Eye (tissue), 1 donor: ENCODE results near the gene C19orf38.
A peak's percentile ranks its signal among the peaks of the same experiment; 100 is the strongest.
"Not testable (repeated sequence)": the region's sequence is repeated elsewhere in the genome, so short reads cannot be mapped to it uniquely, and the experiment has no call there.

Source experiments
- DNase-seq: peaks from one replicate; pipeline ENCODE4 v3.0.0-alpha.2; 2015

Gene C19orf38

DNA sequence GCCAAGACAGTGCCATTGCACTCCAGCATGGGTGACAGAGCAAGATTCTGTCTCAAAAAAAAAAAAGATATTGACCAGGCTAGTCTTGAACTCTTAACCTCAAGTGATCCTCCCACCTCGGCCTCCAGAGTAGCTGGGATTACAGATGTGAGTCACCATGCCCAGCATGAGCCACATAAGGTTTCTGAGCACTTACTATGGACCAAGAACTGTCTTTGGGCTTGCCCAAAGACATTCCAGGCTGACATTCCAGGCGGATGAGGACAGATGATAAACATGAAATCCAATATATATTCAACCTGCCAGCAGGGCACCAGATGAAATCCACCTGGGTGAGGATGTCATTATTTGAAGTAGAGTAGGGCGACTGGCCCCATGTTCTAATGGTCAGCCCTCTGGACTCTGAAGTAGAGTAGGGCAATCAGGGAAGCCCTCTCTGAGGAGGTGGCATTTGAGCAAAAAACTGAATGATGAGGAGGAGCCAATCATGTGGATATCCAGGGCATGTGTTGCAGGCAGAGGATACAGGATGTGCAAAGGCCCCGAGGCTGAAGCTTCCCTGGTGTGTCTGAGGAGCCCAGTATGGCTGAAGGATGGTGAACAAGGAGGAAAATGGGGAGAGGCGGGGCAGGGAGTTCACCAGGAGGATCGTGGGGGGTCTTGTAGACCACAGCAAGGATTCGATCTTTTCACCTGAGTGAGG is 4.0 kb downstream of the C19orf38 start:
- no peak for DNase-seq

DNA sequence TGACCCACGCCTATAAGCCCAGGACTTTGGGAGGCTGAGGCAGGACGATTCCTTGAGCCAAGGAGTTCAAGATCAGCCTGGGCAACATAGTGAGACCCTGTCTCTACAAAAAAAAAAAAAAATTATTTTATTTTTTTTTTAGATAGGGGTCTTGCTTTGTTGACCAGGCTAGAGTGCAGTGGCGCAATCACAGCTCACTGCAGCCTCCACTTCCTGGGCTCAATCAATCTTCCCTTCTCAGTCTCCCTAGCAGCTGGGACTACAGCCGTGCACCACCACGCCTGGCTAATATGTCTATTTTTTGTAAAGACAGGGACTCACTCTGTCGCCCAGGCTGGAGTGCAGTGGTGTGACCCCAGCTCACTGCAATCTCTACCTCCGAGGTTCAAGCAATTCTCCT is 4.7 kb downstream of the C19orf38 start:
- DNase-seq: no peak

DNA sequence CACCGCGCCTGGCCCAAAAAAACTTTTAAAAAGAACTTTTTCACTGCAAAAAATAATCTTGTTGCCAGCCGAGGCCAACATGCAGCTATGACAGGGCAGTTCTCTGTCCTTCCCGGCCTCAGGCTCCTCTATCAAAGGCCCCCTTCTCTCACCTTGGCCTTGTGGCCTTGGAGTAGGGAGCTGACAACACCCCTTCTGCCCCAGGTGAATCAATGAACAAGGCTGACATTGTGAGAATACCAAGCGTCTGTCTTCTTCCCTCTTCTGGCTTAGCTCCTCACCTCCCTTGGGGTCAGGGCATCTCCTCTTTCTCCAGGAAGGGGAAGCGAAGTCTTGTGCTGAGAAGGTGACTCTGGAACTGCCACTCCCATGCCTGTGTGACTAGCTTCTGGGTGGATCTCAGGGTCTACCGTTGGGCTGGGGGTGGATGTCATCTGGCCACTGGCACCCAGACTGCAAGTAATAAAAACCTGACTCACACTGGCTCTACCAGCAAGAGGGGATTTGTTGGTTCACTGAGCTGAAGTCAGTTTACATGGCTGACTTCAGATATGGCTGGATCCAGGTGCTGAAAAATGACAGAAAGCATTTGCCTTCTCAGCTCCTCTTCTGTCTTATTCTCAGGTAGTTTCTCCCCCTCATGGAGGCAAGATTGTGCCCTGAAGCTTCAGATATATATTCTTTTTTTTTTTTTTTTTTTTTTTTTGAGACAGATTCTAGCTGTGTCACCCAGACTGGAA is 6.3 kb downstream of the C19orf38 start:
- no peak for DNase-seq

DNA sequence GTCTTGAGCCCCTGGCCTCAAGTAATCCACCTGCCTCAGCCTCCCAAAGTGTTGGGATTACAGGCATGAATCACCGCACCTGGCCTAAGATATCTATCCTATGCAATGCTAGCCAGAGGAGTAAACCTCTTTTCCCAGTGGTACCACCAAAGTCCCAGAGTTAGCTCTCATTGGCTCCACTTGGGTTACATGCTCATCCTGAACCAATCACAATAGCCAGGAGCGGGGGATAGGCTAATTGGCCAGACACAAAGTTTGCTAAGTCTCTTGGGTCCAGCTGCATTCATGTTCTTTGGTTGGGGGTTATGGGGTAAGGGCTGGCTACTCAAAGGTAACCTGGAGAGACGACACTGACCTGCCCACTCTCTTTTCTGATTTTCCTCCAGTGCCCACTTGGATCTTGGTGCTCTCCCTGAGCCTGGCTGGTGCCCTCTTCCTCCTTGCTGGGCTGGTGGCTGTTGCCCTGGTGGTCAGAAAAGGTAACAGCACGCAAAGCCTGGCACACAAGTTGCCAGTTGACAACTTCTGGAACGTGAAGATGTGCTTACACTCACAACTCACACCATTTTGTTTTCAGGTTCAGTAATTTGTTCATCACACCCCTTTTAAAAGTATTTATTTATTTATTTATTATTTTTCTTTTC is 7.8 kb downstream of the C19orf38 start:
- no peak for DNase-seq

DNA sequence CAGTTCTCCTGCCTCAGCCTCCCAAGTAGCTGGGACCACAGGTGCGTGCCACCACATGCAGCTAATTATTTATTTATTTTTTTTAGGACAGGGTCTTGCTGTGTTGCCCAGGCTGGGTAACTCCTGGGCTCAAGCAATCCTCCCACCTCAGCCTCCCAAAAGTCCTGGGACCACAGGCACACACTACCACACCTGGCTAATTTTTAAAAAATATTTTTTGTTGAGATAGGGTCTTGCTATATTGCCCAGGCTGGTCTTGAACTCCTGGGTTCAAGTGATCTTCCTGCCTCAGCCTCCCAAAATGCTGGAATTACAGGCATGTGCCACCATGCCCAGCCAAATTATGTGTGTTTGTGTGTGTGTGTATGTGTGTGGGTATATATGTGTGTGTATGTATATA is 8.7 kb downstream of the C19orf38 start:
- DNase-seq: not testable (repeated sequence)

DNA sequence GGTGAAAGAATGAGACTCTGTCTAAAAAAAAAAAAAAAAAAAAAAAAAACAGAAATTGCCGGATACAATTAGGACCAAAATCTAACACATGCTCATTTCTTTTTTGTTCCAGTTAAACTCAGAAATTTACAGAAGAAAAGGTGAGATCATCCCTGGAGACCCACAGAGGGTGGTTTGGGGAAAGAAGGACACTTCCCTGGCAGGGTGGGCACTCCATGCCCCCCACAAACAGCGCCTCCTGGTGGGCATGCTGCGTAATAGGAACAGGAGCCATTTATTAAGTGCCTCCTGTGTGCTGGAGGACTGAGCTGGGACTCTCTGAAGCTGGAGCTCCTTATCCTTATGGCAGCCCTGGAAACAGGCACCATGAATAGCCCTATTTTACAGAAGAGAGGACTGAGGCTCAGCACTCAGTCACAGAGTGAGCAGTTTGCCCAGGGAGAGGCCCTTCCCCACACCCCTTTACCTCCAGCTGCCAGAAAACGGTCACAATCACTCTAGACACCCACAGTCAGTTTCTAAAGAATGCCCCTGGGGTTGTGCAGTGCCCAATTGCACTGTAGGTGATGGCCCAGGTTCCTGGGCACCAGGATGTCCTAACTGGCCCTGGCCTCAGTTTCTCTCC is 10.1 kb downstream of the C19orf38 start:
- peak; percentile 36 for DNase-seq

DNA sequence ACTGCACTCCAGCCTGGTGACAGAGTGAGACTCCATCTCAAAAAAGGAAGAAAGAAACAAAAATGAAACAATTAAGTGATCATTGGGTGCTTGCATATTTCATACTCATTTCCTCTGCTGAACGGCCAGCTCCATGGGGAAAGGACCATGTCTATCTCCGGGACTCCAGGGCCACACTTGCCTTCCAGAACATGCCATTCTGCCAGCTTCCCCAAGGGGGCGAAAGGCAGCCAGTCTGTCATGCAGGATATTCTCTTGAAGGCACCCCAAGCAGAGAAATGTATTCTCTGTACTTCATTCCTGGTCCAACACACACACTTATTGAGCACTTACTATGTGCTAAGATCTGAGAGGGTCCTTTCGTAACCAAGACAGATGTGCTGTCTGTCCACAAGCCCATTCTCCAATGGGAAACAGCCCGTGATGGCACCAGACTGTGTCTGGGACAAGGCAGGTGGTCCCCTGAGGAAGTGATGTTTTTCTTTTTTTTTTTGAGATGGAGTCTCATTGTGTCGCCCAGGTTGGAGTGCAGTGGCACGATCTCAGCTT is 13.0 kb downstream of the C19orf38 start:
- DNase-seq: no peak

DNA sequence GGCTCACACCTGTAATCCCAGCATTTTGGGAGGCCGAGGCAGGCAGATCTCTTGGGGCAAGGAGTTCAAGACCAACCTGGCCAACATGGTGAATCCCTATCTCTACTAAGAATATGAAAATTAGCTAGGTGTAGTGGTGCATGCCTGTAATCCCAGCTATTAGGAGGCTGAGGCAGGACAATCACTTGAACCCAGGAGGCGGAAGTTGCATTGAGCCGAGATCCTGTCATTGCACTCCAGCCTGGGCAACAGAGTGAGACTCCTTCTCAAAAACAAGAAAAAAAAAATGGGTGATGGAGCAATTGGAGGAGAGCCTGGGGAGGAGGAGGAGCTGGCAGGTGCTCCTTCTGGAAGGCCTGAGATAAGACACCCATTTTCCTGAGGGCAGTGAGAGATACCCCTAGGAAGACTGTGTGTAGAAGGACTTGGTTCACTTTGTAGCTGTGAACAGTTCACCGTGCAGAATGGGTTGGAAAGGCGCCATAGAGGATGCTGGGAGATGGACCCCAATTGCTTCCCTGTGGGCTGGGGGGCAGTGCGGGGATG is 14.4 kb downstream of the C19orf38 start:
- DNase-seq: no peak

DNA sequence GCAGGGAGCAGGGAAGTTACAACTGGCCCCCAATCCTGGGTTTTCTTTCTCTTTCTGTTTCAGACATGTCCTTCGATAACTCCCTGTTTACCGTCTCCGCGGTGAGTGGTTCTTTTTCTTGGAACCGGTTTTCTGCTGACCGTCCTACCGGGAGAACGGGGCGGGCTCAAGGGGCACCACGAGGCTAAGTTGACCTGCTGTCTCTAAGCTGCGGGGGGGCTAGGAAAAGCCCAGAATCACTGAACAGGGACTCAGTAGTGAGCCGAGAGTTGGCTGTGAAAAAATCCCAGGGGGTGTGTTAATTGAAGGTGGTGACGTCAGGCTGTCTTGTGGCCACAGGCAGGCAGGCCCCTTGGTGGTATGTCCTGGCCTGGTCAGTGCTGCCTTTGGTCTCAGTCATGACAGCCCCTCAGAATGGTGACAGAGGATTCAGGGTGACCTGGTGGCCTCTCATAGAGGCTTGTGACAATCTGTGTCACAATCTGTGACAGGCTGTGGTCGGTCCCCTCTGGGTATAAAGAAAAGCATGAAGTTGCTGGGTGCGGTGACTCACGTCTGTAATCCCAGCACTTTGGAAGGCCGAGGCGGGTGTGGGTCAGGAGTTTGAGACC is 15.0 kb downstream of the C19orf38 start:
- DNase-seq: peak; percentile 43

DNA sequence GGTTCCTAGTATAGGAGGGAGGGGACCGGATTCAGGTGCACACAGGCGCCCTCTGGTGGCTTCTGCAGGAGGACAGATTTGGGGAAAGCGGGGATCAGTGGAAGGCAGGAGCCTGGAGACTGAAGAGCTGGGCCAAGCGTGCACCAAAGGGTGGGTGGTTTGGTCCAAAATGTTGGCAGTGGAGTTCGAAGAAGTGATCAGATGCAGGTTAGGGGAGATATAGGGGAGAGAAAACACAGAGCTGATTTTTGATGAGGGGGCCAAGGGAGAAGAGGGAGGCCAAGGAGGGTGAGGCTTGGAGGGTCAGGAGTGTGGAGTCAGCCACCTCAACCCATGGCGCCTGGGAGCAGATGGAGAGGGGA is 16.3 kb downstream of the C19orf38 start:
- peak; percentile 92 for DNase-seq

DNA sequence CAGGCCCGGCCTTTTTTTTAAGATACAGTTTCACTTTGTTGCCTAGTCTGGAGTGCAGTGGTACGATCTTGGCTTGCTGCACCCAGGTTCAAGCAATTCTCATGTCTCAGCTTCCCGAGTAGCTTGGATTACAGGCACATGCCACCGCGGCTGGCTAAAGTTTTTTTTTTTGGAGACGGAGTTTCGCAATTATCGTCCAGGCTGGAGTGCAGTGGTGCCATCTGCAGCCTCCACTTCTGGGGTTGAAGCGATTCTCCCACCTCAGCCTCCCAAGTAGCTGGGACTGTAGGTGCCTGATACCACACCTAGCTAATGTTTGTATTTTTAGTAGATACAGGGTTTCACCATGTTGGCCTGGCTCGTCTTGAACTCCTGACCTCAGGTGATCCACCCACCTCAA is 18.3 kb downstream of the C19orf38 start:
- no peak for DNase-seq

DNA sequence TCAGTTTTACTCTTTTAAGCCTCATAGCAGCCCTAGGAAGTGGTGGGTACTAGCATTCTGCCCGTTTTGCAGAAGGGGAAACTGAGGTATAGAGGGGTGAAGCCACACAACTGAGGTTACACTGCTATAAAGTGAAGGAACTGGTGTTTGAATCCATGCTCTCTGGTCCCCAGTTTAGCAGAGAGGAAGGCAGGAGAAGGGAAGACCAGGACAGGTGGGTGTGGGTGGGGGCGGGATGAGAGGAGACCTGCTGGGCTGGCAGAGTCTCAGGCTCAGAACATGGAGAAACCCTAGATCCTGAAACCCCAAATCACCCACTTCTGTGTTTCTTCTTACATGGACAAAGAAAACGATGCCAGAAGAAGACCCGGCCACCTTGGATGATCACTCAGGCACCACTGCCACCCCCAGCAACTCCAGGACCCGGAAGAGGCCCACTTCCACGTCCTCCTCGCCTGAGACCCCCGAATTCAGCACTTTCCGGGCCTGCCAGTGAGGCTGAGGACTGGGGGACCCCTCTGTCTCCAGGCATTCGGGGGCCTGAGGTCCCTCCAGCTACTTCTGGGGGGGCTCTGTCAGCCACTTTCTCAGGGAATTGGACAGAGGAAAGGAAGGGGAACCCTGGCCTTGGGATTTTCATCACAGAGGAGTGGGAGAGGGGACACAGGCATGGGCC is 20.8 kb downstream of the C19orf38 start:
- DNase-seq: no peak

DNA sequence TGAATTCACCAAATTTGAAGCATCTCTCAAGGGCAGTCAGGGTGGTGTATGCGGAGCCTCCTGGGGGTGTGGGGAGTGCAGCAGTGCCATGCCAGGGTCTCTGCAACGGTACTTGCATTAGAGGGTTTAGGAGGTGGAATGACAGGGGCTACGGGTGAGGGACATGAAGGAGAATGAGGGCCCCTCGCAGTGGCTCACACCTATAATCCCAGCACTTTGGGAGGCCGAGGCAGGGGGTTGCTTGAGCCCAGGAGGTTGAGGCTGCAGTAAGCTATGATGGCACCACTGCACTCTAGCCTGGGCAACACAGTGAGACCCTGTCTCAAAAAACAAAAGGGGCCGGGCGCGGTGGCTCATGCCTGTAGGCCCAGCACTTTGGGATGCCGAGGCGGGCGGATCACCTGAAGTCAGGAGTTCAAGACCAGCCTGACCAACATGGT is 21.7 kb downstream of the C19orf38 start:
- not testable (repeated sequence) for DNase-seq

DNA sequence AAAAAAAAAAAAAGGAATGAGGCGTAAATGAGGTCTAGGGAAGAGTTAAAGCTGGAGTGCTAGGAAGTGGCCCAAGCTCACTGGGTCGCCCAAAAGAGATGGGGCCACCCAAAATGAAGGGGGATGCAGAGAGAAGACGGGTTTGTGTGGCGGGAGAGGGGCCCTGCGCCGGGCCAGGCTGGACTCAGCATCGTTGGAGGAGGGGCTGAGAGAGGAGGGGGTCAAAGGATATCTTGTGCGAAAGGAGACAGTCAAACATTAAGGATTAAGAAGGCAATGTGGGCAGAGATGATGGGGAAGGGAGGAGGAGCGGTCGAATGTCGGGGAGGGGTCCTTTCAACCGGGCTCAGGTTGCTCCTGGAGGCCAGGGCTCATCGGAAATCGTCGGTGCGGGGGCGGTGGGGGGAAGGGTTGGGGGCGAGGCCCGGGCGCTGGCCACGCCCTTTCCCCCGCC is 22.3 kb downstream of the C19orf38 start:
- no peak for DNase-seq

DNA sequence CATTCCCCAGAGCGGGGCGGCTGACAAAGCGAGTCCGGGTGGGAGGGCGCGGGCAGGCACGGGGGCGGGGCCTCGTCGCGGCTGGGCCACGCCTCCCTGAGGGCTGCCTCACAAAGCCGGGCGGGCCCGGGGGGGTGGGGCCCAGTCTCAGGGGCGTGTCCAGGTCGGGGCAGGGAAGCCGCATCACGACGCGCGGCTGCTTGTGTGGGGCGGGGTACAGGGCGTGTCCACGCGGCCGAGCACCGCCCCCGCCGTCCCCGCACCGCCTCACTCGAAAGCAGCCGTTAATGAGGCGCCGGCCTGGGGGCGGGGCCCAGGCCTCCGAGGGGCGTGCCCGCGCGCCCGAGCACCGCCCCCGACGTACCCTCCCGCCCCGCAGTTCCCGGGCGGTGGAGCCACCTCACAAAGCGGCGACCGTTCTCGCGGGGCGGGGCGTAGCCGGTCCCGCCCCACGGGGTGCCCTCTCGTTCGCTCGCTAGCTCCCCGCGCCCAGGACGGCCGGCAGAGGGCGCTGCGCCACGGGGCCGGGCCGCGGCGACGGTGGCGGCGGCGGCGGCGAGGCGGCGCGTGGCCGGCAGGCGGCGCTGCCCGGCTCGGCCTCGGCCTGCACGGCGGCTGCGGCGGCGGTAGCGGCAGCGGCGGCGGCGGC is 22.9 kb downstream of the C19orf38 start, which contains the start of gene CARM1:
Gene CARM1, plus strand, starts transcription at position 599 of the 649 bp plus-strand sequence. CDS start 150 bp downstream, outside the sequence.
- peak; percentile 99 for DNase-seq

DNA sequence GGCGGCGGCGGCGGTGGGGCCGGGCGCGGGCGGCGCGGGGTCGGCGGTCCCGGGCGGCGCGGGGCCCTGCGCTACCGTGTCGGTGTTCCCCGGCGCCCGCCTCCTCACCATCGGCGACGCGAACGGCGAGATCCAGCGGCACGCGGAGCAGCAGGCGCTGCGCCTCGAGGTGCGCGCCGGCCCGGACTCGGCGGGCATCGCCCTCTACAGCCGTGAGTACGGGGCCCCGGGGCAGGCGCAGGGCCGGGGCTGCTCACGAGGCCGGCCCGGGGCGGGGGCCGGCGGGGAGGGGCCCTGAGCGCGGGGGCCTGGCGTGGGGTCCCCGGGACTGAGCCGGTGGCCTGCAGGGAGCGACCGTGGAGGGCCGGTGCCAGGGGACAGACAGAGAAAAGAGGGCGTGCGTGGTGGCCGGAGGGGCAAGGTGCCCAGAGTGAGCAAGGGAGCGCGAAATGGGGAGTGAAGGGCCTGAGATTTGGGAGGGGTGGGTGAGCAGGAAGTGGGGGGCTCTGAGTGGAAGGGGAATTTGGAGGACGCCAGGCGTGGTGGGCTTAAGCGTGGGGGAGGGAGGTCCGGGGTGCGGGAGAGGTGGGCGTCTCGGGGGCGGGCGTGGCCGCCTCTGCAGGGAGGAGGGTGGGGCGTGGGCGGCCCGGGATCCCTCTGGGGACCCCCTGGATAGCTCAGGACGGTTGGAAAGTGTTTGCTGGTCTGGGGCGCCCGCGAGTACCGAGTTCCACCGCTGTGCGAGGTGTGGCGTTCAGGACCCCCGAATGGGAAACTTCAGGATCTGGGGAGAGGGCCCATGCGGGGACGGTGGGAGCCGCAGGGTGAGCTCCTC is 23.7 kb downstream of the C19orf38 start:
- peak; percentile 65 for DNase-seq

DNA sequence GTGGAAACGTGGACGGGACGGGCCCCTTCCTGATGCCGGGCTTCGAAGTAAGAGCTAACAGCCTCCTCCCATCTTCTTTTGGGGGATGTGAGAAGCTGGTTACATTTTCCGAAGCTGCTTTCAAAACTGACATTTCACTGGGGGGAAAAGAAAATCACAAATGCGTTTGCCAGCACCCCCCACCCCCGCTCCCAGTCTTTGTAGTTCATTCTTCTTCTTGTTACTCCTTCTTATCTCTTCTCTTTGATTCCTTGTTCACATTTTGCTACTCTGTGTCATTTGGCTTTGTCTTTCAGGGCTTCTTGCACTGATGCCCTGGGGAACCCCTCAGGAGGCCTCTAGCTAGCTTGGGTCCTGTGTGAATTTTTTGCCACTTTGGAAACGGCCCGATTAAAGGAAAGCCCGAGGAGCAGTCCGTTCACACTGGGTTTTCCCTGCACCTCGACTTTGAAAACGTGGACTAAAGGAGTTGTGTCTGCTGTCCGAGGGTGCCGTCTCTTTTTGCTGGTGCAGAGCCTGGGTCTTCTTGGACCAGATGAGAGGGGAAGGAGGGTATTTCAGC is 24.4 kb downstream of the C19orf38 start:
- DNase-seq: peak; percentile 36

DNA sequence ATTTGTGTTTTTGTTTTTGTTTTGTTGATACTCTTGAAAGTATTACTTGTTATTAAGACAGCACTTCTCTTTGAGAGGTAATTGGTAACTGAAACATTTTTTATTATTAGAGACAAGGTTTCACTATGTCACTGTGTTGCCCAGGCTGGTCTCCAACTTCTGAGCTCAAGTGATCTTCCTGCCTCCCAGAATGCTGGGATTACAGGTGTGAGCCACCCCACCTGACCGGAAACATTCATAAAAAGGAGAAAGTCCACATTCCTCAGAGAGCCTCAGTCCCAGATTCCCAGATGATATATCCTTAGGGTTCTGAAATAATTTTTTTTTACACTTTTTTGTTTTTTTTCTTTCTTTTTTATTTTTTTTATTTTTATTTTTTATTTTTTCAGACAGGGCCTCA is 25.8 kb downstream of the C19orf38 start:
- DNase-seq: no peak

DNA sequence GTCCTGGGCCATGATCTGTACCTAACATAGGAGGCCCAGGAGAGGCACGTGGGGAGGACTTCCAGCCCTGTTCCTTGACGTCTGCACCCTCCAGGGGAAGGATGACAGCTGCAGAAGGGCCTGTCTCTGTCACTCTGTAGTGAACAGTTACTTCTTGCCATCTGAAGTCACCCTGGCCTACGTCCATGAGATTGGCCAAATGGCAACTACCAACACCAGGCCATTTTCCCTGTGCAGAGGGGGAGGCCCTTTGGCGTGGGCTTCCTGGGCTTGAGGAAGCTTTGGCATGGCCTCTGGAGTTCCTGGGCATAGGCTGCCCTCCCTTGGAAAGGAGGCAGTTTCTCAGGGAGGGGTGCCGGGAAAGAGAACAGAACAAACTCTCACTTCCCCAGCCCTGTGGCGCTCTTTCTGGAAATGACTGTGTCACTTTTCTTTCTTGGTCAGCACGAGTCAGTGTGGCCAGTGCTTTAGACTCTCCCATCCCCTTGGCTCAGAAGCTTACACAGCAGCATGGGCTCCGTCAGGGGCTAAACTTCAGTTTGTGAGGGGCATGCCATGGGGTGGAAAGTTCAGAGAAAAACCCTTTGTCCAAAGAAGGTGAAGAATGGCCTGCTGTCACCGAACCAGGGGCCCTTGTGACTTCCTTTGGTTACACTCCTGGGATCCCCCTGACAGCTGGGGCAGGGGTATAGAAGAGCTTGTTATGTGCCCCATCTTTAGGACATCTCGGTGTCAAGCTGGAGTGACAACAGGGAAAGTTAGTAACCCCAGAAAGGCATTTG is 28.4 kb downstream of the C19orf38 start:
- no peak for DNase-seq
